Uterus (tissue), 4 donors: ENCODE measurements around the gene CADM2. TPM values are rescaled to one million over a fixed set of nuclear protein-coding genes. Genes with fewer than 3 reads are reported as not detected.
A peak's percentile ranks its signal among the peaks of the same experiment; 100 is the strongest.

ENCODE experiments used
- DNase-seq, 2 donors: peaks; one replicate each; pipeline ENCODE4 v3.0.0-alpha.2; 2019 to 2020
- H3K27ac ChIP-seq, 2 donors: fragments of 200-600 bp; sonication (generic); 1 replicate in 1 of 2; 2 replicates in 1 of 2; pipeline ENCODE4 v1.5.1; 2016 to 2018
- H3K27me3 ChIP-seq, 2 donors: fragments of 200-600 bp; sonication (generic); one replicate each; pipeline ENCODE4 v1.5.1; 2018 to 2019; ENCODE audit warnings: control low read depth in 1 of 2
- H3K36me3 ChIP-seq, 2 donors: fragments of 200-600 bp; sonication (generic); one replicate each; pipeline ENCODE4 v1.5.1; 2019; ENCODE audit warnings: control low read depth in 1 of 2
- H3K4me1 ChIP-seq, 2 donors: fragments of 200-600 bp; sonication (generic); one replicate each; pipeline ENCODE4 v1.5.1; 2018 to 2019; ENCODE audit warnings: control low read depth in 1 of 2
- H3K4me3 ChIP-seq, 2 donors: fragments of 200-600 bp; sonication (generic); 1 replicate in 1 of 2; 2 replicates in 1 of 2; pipeline ENCODE4 v1.5.1; 2018 to 2019; ENCODE audit warnings: mild to moderate bottlenecking in 1 of 2
- H3K9me3 ChIP-seq, 2 donors: fragments of 200-600 bp; sonication (generic); one replicate each; pipeline ENCODE4 v1.5.1; 2019; ENCODE audit warnings: control low read depth in 1 of 2
- CTCF ChIP-seq, 4 experiments: fragments of 200-600 bp in 2 of 4; fragments of 450-650 bp in 2 of 4; sonication (generic) in 2 of 4; IDR thresholded peaks; one replicate each; pipeline ENCODE4 v1.5.1; 2016 to 2019; ENCODE audit warnings: antibody characterized with exemption in 4 of 4, mild to moderate bottlenecking in 2 of 4, moderate library complexity in 1 of 4
- POLR2A ChIP-seq, 2 donors: fragments of 450-650 bp; IDR thresholded peaks; one replicate each; pipeline ENCODE4 v1.6.1; 2016; ENCODE audit warnings: antibody characterized with exemption in 2 of 2, mild to moderate bottlenecking in 1 of 2, moderate library complexity in 1 of 2
- intact Hi-C: fragments of 100-400 bp; cut with DNase I; formaldehyde crosslinking; loops from one replicate; pipeline ENCODE4 v1.15.1; 2023; ENCODE audit warnings: low total_unique reads
- total RNA-seq, 4 donors: library from RNA; depleted of rRNA in 3 of 4; stranded (reverse); fragments of >200 nt in 3 of 4; gene quantifications; one replicate each; pipeline versions ENCODE4 v1.1.0 to v1.2.4, GENCODE V29; 2014 to 2023
- donor health status: DM: yes; HTN: yes; CAD: no.

Gene CADM2
- total RNA-seq, 4 donors from 2014 or later = 0.29 to 6.6 (median 0.85) TPM; not detected in 1

GRCh38 chr3:85539232-85539631 lies 580.4 kb downstream of the CADM2 start:
- no peak for TF ChIP-seq CTCF (IDR thresholded peaks at IDR 0.05)
- no peak for TF ChIP-seq POLR2A (IDR thresholded peaks at IDR 0.05)
- Histone ChIP-seq H3K4me3 (no peak overlapping the region), H3K9me3 (no peaks in the 10 kb centered on the region), H3K27me3 (no peaks in the 10 kb centered on the region), H3K36me3 (no peaks in the 10 kb centered on the region), H3K4me1 (no peaks in the 10 kb centered on the region), H3K27ac (no peak overlapping the region)
- intact Hi-C loops = no loop called here
- DNase-seq = no peak

GRCh38 chr3:85554153-85554552 lies 595.4 kb downstream of the CADM2 start:
- TF ChIP-seq POLR2A (IDR thresholded peaks at IDR 0.05) = no peak
- no peak for TF ChIP-seq CTCF (IDR thresholded peaks at IDR 0.05)
- intact Hi-C loops = no loop called here
- H3K36me3 ChIP-seq = no peaks in the 10 kb centered on the region
- H3K9me3 ChIP-seq = no peaks in the 10 kb centered on the region
- no peak for DNase-seq
- no peaks in the 10 kb centered on the region for H3K4me1 ChIP-seq
- H3K27ac ChIP-seq = no peak overlapping the region
- H3K27me3 ChIP-seq = no peaks in the 10 kb centered on the region
- no peak overlapping the region for H3K4me3 ChIP-seq

- Histone ChIP-seq H3K4me3 (no peak overlapping the region), H3K27ac (no peak overlapping the region), H3K9me3 (no peaks in the 10 kb centered on the region), H3K4me1 (no peaks in the 10 kb centered on the region), H3K27me3 (no peaks in the 10 kb centered on the region), H3K36me3 (no peaks in the 10 kb centered on the region)
- DNase-seq = no peak
- no peak for TF ChIP-seq POLR2A (IDR thresholded peaks at IDR 0.05)
- no peak for TF ChIP-seq CTCF (IDR thresholded peaks at IDR 0.05)
- intact Hi-C loops = no loop called here
Observed at GRCh38 chr3:85560088-85560785, 601.4 kb downstream of the CADM2 start.

GRCh38 chr3:85567071-85567676 lies 608.4 kb downstream of the CADM2 start:
- no peak for DNase-seq
- Histone ChIP-seq H3K27me3 (no peaks in the 10 kb centered on the region), H3K27ac (no peak overlapping the region), H3K4me1 (no peaks in the 10 kb centered on the region), H3K4me3 (no peak overlapping the region), H3K9me3 (no peaks in the 10 kb centered on the region), H3K36me3 (no peaks in the 10 kb centered on the region)
- intact Hi-C loops = no loop called here
- TF ChIP-seq CTCF (IDR thresholded peaks at IDR 0.05) (peak in 2 of 4 experiments; percentile 9 to 13), POLR2A (IDR thresholded peaks at IDR 0.05) (no peak)

GRCh38 chr3:85570819-85571218 lies 612.0 kb downstream of the CADM2 start:
- no peak for DNase-seq
- no peaks in the 10 kb centered on the region for H3K9me3 ChIP-seq
- intact Hi-C loops = no loop called here
- no peaks in the 10 kb centered on the region for H3K27me3 ChIP-seq
- TF ChIP-seq CTCF (IDR thresholded peaks at IDR 0.05) (no peak), POLR2A (IDR thresholded peaks at IDR 0.05) (no peak)
- H3K4me3 ChIP-seq = no peak overlapping the region
- H3K36me3 ChIP-seq = no peaks in the 10 kb centered on the region
- no peak overlapping the region for H3K27ac ChIP-seq
- H3K4me1 ChIP-seq = no peaks in the 10 kb centered on the region
